LNCAP (cell line): ENCODE measurements around the gene CECR2.

ENCODE experiments used
- CTCF ChIP-seq: fragments of 450-650 bp; IDR thresholded peaks from 2 replicates; pipeline ENCODE4 v1.5.1; 2017; ENCODE audit warnings: mild to moderate bottlenecking

The CECR2 gene

GRCh38 chr22:17588606-17589005 lies 219.3 kb downstream of the CECR2 start:
- TF ChIP-seq CTCF: no peak

GRCh38 chr22:17589810-17590375 lies 220.6 kb downstream of the CECR2 start:
- no peak for TF ChIP-seq CTCF

GRCh38 chr22:17590586-17590985 lies 221.3 kb downstream of the CECR2 start:
- TF ChIP-seq CTCF: no peak

GRCh38 chr22:17592201-17592600 lies 222.9 kb downstream of the CECR2 start:
- TF ChIP-seq CTCF: no peak

GRCh38 chr22:17596226-17596625 lies 227.0 kb downstream of the CECR2 start:
- no peak for TF ChIP-seq CTCF

- TF ChIP-seq CTCF: no peak
Measured at GRCh38 chr22:17597217-17597616, 228.0 kb downstream of the CECR2 start.

GRCh38 chr22:17598318-17598717 lies 229.1 kb downstream of the CECR2 start:
- no peak for TF ChIP-seq CTCF

- TF ChIP-seq CTCF: no peak
Measured at GRCh38 chr22:17601031-17601430, 231.8 kb downstream of the CECR2 start.
